Measurements from ENCODE around the gene PXK.

Gene PXK

GRCh38 chr3:58361866-58362265 is 29.2 kb downstream of the PXK start:
- ChIA-PET POLR2A (no interaction called here), CTCF (no interaction called here)
- TF ChIP-seq CTCF (IDR thresholded peaks at IDR 0.05; ENCODE audit: insufficient read depth, low read length, missing control alignments) = no peak
- DNase-seq (ENCODE audit: low read depth, low spot score) = no peak
- no peak overlapping the region for H3K4me3 ChIP-seq (ENCODE audit: low read depth, low read length)

- no peak for TF ChIP-seq CTCF (IDR thresholded peaks at IDR 0.05; ENCODE audit: insufficient read depth, low read length, missing control alignments)
- no peak overlapping the region for H3K4me3 ChIP-seq (ENCODE audit: low read depth, low read length)
- ChIA-PET POLR2A (no interaction called here), CTCF (interaction anchor here (1.6 to 1.7 kb wide), 2 partner anchors 16 to 61 kb away, joined by 3 to 5 read pairs; partner anchors contain the start of genes HTD2 and RPP14)
- no peak for DNase-seq (ENCODE audit: low read depth, low spot score)
These were observed 34.0 kb downstream of the PXK start for GRCh38 chr3:58366699-58367098.

- POLR2A ChIA-PET = no interaction called here
- H3K4me3 ChIP-seq (ENCODE audit: low read depth, low read length) = no peak overlapping the region
- no peak for DNase-seq (ENCODE audit: low read depth, low spot score)
- CTCF ChIA-PET = no interaction called here
- TF ChIP-seq CTCF (IDR thresholded peaks at IDR 0.05; ENCODE audit: insufficient read depth, low read length, missing control alignments) = no peak
These were observed 36.3 kb downstream of the PXK start for GRCh38 chr3:58369038-58369437.

- H3K4me3 ChIP-seq (ENCODE audit: low read depth, low read length) = no peak overlapping the region
- ChIA-PET POLR2A (no interaction called here), CTCF (interaction anchor here (1.0 kb wide), 1 partner anchor 125 kb away, joined by 4 read pairs; no protein-coding TSS in a partner anchor)
- no peak for DNase-seq (ENCODE audit: low read depth, low spot score)
- TF ChIP-seq CTCF (IDR thresholded peaks at IDR 0.05; ENCODE audit: insufficient read depth, low read length, missing control alignments) = no peak
These were observed 37.2 kb downstream of the PXK start for GRCh38 chr3:58369876-58370275.

GRCh38 chr3:58370407-58370806 is 37.7 kb downstream of the PXK start:
- DNase-seq (ENCODE audit: low read depth, low spot score) = no peak
- ChIA-PET CTCF (interaction anchor here (1.0 kb wide), 1 partner anchor 125 kb away, joined by 4 read pairs; no protein-coding TSS in a partner anchor), POLR2A (no interaction called here)
- no peak for TF ChIP-seq CTCF (IDR thresholded peaks at IDR 0.05; ENCODE audit: insufficient read depth, low read length, missing control alignments)
- H3K4me3 ChIP-seq (ENCODE audit: low read depth, low read length) = no peak overlapping the region

- ChIA-PET CTCF (interaction anchor here (1.0 kb wide), 1 partner anchor 45 kb away, joined by 3 read pairs; no protein-coding TSS in a partner anchor), POLR2A (no interaction called here)
- no peak for TF ChIP-seq CTCF (IDR thresholded peaks at IDR 0.05; ENCODE audit: insufficient read depth, low read length, missing control alignments)
- H3K4me3 ChIP-seq (ENCODE audit: low read depth, low read length) = no peak overlapping the region
- DNase-seq (ENCODE audit: low read depth, low spot score) = no peak
These were observed 39.1 kb downstream of the PXK start for GRCh38 chr3:58371754-58372153.
